SU-DHL-6 (cell line): Measurements from ENCODE around the gene ROR1.

ENCODE experiments used
- H2AFZ ChIP-seq: fragments of 200-600 bp; sonication (generic); 2 replicates; pipeline ENCODE4 v1.6.1; 2014; ENCODE audit warnings: low read depth, mild to moderate bottlenecking, moderate library complexity, mixed read lengths, antibody characterized with exemption, low read length; ENCODE audit not compliant: severe bottlenecking
- H3F3A ChIP-seq: fragments of 200-600 bp; shearing (Covaris generic); 2 replicates; pipeline ENCODE4 v1.6.0; 2016; ENCODE audit warnings: antibody characterized with exemption, mild to moderate bottlenecking; ENCODE audit not compliant: insufficient read depth
- H3K27ac ChIP-seq: fragments of 200-600 bp; sonication (generic); 2 replicates; pipeline ENCODE4 v1.5.1; 2016; ENCODE audit warnings: low read depth, mild to moderate bottlenecking, low read length, moderate library complexity, mixed read lengths
- H3K27me3 ChIP-seq: fragments of 200-600 bp; sonication (generic), shearing (Covaris generic); 2 replicates; pipeline ENCODE4 v1.6.0; 2014; ENCODE audit warnings: mild to moderate bottlenecking, low read length
- H3K36me3 ChIP-seq: fragments of 200-600 bp; sonication (generic); 2 replicates; pipeline ENCODE4 v1.6.1; 2014; ENCODE audit warnings: mild to moderate bottlenecking, low read length, mixed read lengths
- H3K4me2 ChIP-seq: fragments of 300-600, 200-600 bp; shearing (Covaris generic), sonication (generic); 2 replicates; pipeline ENCODE4 v1.6.0; 2014; ENCODE audit warnings: low read length, low read depth, mild to moderate bottlenecking; ENCODE audit not compliant: poor library complexity, severe bottlenecking
- H3K4me3 ChIP-seq: fragments of 200-600 bp; sonication (generic); 2 replicates; pipeline ENCODE4 v1.5.1; 2014; ENCODE audit warnings: antibody characterized with exemption, low read length, mild to moderate bottlenecking, mixed read lengths; ENCODE audit not compliant: insufficient read depth, poor library complexity, severe bottlenecking
- H3K79me2 ChIP-seq: fragments of 200-600 bp; sonication (generic); 2 replicates; pipeline ENCODE4 v1.6.1; 2014; ENCODE audit warnings: mild to moderate bottlenecking, low read length, moderate library complexity; ENCODE audit not compliant: insufficient read depth
- H3K9ac ChIP-seq: fragments of 200-600 bp; sonication (generic); 2 replicates; pipeline ENCODE4 v1.7.0; 2014; ENCODE audit warnings: mild to moderate bottlenecking, low read length
- H3K9me2 ChIP-seq: fragments of 200-600 bp; sonication (generic); replicated peaks from 2 replicates; pipeline ENCODE4 v1.6.1; 2014; ENCODE audit warnings: low read length; ENCODE audit not compliant: insufficient read depth
- H3K9me3 ChIP-seq: fragments of 200-600 bp; sonication (generic); 2 replicates; pipeline ENCODE4 v1.6.1; 2014; ENCODE audit warnings: low read length, mixed read lengths; ENCODE audit not compliant: insufficient read depth
- H4K20me1 ChIP-seq: fragments of 200-600 bp; sonication (generic); 2 replicates; pipeline ENCODE4 v1.6.1; 2014; ENCODE audit warnings: low read depth, mild to moderate bottlenecking, antibody characterized with exemption, low read length, moderate library complexity, mixed read lengths
- CTCF ChIP-seq: fragments of 200-600 bp; sonication (generic); IDR thresholded peaks from one replicate; pipeline ENCODE4 v1.5.1; 2017; ENCODE audit warnings: antibody characterized with exemption, mild to moderate bottlenecking, low read length, moderate library complexity; ENCODE audit not compliant: insufficient read depth, poor library complexity, severe bottlenecking
- EZH2phosphoT487 ChIP-seq: fragments of 200-600 bp; sonication (generic), shearing (Covaris generic); conservative IDR thresholded peaks from 2 replicates; pipeline ENCODE4 v1.6.1; 2018; ENCODE audit warnings: mild to moderate bottlenecking, antibody characterized with exemption, low read length, moderate library complexity, mixed read lengths

The ROR1 gene

GRCh38 chr1:64187646-64188045 is 413.8 kb downstream of the ROR1 start:
- Histone ChIP-seq H3K4me3 (no peak overlapping the region), H3K9me2 (no peaks in the 10 kb centered on the region), H2AFZ (no peak overlapping the region), H3K36me3 (no peaks in the 10 kb centered on the region), H3F3A (no peaks in the 10 kb centered on the region), H3K27me3 (no peaks in the 10 kb centered on the region), H3K9ac (no peak overlapping the region), H3K4me2 (no peak overlapping the region), H3K79me2 (no peaks in the 10 kb centered on the region), H4K20me1 (no peaks in the 10 kb centered on the region), H3K9me3 (no peaks in the 10 kb centered on the region), H3K27ac (no peak overlapping the region)
- no peak for TF ChIP-seq EZH2phosphoT487

- Histone ChIP-seq H3K4me3 (no peak overlapping the region), H3K9me3 (no peaks in the 10 kb centered on the region), H3K9me2 (no peaks in the 10 kb centered on the region), H3K79me2 (no peaks in the 10 kb centered on the region), H3K27me3 (no peaks in the 10 kb centered on the region), H4K20me1 (no peaks in the 10 kb centered on the region), H3K27ac (no peak overlapping the region), H3K9ac (no peak overlapping the region), H3F3A (no peaks in the 10 kb centered on the region), H3K4me2 (no peak overlapping the region), H3K36me3 (no peaks in the 10 kb centered on the region), H2AFZ (no peak overlapping the region)
- TF ChIP-seq CTCF (no peak), EZH2phosphoT487 (no peak)
Measured at GRCh38 chr1:64192290-64192689, 418.5 kb downstream of the ROR1 start.

- no peaks in the 10 kb centered on the region for H3K79me2 ChIP-seq
- H3F3A ChIP-seq = no peaks in the 10 kb centered on the region
- no peak overlapping the region for H3K4me2 ChIP-seq
- no peaks in the 10 kb centered on the region for H3K36me3 ChIP-seq
- H3K9me3 ChIP-seq = no peaks in the 10 kb centered on the region
- H3K9ac ChIP-seq = no peak overlapping the region
- H3K9me2 ChIP-seq = no peaks in the 10 kb centered on the region
- TF ChIP-seq CTCF (no peak), EZH2phosphoT487 (no peak)
- no peak overlapping the region for H3K27ac ChIP-seq
- H2AFZ ChIP-seq = no peak overlapping the region
- no peaks in the 10 kb centered on the region for H3K27me3 ChIP-seq
- H3K4me3 ChIP-seq = no peak overlapping the region
- no peaks in the 10 kb centered on the region for H4K20me1 ChIP-seq
Measured at GRCh38 chr1:64194168-64195080, 420.6 kb downstream of the ROR1 start.

- TF ChIP-seq CTCF = no peak
- no peak for TF ChIP-seq EZH2phosphoT487
- Histone ChIP-seq H3F3A (no peaks in the 10 kb centered on the region), H3K9me3 (no peaks in the 10 kb centered on the region), H3K4me3 (no peak overlapping the region), H4K20me1 (no peaks in the 10 kb centered on the region), H3K36me3 (no peaks in the 10 kb centered on the region), H3K27me3 (no peaks in the 10 kb centered on the region), H3K27ac (no peak overlapping the region), H3K9me2 (no peaks in the 10 kb centered on the region), H2AFZ (no peak overlapping the region), H3K4me2 (no peak overlapping the region), H3K79me2 (no peaks in the 10 kb centered on the region), H3K9ac (no peak overlapping the region)
Measured at GRCh38 chr1:64195081-64195395, 421.2 kb downstream of the ROR1 start.
